ENCODE data around the gene TNFRSF6B. TPM values are rescaled to one million over a fixed set of nuclear protein-coding genes. Genes with fewer than 3 reads are reported as not detected.
"Not testable (repeated sequence)": the region's sequence is repeated elsewhere in the genome, so short reads cannot be mapped to it uniquely, and the experiment has no call there.

TNFRSF6B gene
- total and polyA plus RNA-seq, 2 donors from 2014 or later, result 2.4 to 64.5 TPM

DNA sequence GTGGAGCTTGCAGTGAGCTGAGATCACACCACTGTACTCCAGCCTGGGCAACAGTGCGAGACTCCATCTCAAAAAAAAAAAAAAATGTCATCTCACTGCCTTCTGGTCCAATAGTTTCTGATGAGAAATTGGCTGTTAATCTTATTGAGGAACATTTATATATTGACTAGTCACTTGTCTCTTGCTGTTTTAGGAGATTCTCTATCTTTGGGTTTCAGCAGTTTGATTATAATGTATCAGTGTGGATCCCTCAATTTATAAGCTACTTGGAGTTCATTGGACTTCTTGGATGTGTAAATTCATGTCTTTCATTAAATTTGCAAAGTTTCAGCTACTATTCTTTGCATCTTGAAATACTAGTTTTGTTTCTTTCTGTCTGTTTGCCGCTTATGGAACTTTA is 22.5 kb downstream of the TNFRSF6B start:
- no peak for FAIRE-seq
- Histone ChIP-seq H3K36me3 (ENCODE audit: control insufficient read depth in 2 of 3, insufficient read depth in 3 of 3, low read length in 3 of 3) (peaks cover 0 to 8% (median 3%) of the 10 kb centered on the region in 3 donors), H3K4me1 (ENCODE audit: control insufficient read depth in 2 of 3, insufficient read depth in 2 of 3, low read depth in 1 of 3, low read length in 3 of 3) (no peaks in the 10 kb centered on the region), H3K27ac (ENCODE audit: low read depth in 2 of 2, low read length in 2 of 2) (no peak overlapping the region), H3K9me3 (ENCODE audit: control insufficient read depth in 2 of 3, insufficient read depth in 1 of 3, low read length in 3 of 3) (peaks cover 0 to 1% (median 0%) of the 10 kb centered on the region in 3 donors), H3K9ac (ENCODE audit: low read length in 3 of 3) (no peak overlapping the region), H3K4me3 (ENCODE audit: low read length in 3 of 3) (no peak overlapping the region), H3K27me3 (ENCODE audit: control insufficient read depth, insufficient read depth, low read length) (no peaks in the 10 kb centered on the region)
- DNase-seq, result no peak
- intact Hi-C loops (cut with DNase I), result no loop called here
- TF ChIP-seq CTCF (IDR thresholded peaks at IDR 0.05; ENCODE audit: borderline replicate concordance, extremely low read depth, insufficient read depth), result no peak

GRCh38 chr20:63722967-63723622 is 26.6 kb downstream of the TNFRSF6B start:
- H3K4me3 ChIP-seq (ENCODE audit: low read length in 3 of 3); H3K4me1 ChIP-seq (ENCODE audit: control insufficient read depth in 2 of 3, insufficient read depth in 2 of 3, low read depth in 1 of 3, low read length in 3 of 3); H3K27me3 ChIP-seq (ENCODE audit: control insufficient read depth, insufficient read depth, low read length); intact Hi-C loops (cut with DNase I); H3K27ac ChIP-seq (ENCODE audit: low read depth in 2 of 2, low read length in 2 of 2); H3K9ac ChIP-seq (ENCODE audit: low read length in 3 of 3); H3K36me3 ChIP-seq (ENCODE audit: control insufficient read depth in 2 of 3, insufficient read depth in 3 of 3, low read length in 3 of 3); DNase-seq; H3K9me3 ChIP-seq (ENCODE audit: control insufficient read depth in 2 of 3, insufficient read depth in 1 of 3, low read length in 3 of 3); FAIRE-seq: not testable (repeated sequence)

GRCh38 chr20:63730189-63730733 is 33.8 kb downstream of the TNFRSF6B start:
- H3K27me3 ChIP-seq (ENCODE audit: control insufficient read depth, insufficient read depth, low read length); FAIRE-seq; H3K9ac ChIP-seq (ENCODE audit: low read length in 3 of 3); H3K27ac ChIP-seq (ENCODE audit: low read depth in 2 of 2, low read length in 2 of 2); H3K9me3 ChIP-seq (ENCODE audit: control insufficient read depth in 2 of 3, insufficient read depth in 1 of 3, low read length in 3 of 3); intact Hi-C loops (cut with DNase I); H3K36me3 ChIP-seq (ENCODE audit: control insufficient read depth in 2 of 3, insufficient read depth in 3 of 3, low read length in 3 of 3); H3K4me3 ChIP-seq (ENCODE audit: low read length in 3 of 3); DNase-seq: not testable (repeated sequence)
- H3K4me1 ChIP-seq (ENCODE audit: control insufficient read depth in 2 of 3, insufficient read depth in 2 of 3, low read depth in 1 of 3, low read length in 3 of 3), result peaks cover 0 to 17% (median 6%) of the 10 kb centered on the region in 3 donors

DNA sequence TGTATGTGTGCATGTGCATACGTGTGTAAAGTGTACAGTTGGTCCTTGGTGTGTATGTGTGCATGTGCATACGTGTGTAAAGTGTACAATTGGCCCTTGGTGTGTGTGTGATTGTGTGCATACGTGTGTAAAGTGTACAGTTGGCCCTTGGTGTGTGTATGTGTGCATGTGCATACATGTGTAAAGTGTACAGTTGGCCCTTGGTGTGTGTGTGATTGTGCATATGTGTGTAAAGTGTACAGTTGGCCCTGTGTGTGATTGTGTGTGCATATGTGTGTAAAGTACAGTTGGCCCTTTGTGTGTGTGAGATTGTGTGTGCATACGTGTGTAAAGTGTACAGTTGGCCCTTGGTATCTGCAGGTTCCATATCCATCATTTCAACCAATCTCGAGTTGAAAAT is 35.0 kb downstream of the TNFRSF6B start:
- no peak for TF ChIP-seq CTCF (IDR thresholded peaks at IDR 0.05; ENCODE audit: borderline replicate concordance, extremely low read depth, insufficient read depth)

More for the DNA sequence above, 35.0 kb downstream of the TNFRSF6B start:
- no peak overlapping the region for H3K27ac ChIP-seq (ENCODE audit: low read depth in 2 of 2, low read length in 2 of 2)
- intact Hi-C loops (cut with DNase I), result no loop called here
- DNase-seq, result no peak
- H3K9ac ChIP-seq (ENCODE audit: low read length in 3 of 3), result no peak overlapping the region
- peaks cover 0 to 17% (median 6%) of the 10 kb centered on the region in 3 donors for H3K4me1 ChIP-seq (ENCODE audit: control insufficient read depth in 2 of 3, insufficient read depth in 2 of 3, low read depth in 1 of 3, low read length in 3 of 3)
- peaks cover 4 to 8% (median 6%) of the 10 kb centered on the region in 3 donors for H3K36me3 ChIP-seq (ENCODE audit: control insufficient read depth in 2 of 3, insufficient read depth in 3 of 3, low read length in 3 of 3)
- no peaks in the 10 kb centered on the region for H3K9me3 ChIP-seq (ENCODE audit: control insufficient read depth in 2 of 3, insufficient read depth in 1 of 3, low read length in 3 of 3)
- H3K4me3 ChIP-seq (ENCODE audit: low read length in 3 of 3), result no peak overlapping the region
- no peak for FAIRE-seq
- H3K27me3 ChIP-seq (ENCODE audit: control insufficient read depth, insufficient read depth, low read length), result no peaks in the 10 kb centered on the region
